Measurements from ENCODE around the gene LPP.

Gene LPP

GRCh38 chr3:188299068-188299467 lies 145.1 kb downstream of the LPP start:
- DNase-seq (ENCODE audit: low read depth) = peak; percentile 48

DNA sequence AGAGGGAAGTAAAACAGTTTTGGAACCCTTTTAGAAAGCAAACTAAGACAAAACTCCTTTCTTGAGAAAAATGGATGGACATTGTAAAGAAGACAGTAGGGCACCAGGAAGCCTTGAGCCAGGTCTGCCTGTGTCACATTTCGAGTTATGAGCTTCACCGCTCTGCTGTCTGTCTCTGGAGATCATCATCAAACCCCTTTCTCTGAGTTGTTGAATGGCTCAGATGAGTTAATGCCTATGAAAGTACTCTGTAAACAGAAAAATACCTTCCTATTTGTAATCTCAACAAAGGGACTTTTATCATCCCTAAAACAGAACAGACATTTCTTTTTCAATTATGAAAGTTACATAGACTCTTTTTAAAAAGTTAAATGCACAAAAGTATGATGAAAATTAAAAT lies 145.8 kb downstream of the LPP start:
- DNase-seq (ENCODE audit: low read depth) = peak; percentile 65

DNA sequence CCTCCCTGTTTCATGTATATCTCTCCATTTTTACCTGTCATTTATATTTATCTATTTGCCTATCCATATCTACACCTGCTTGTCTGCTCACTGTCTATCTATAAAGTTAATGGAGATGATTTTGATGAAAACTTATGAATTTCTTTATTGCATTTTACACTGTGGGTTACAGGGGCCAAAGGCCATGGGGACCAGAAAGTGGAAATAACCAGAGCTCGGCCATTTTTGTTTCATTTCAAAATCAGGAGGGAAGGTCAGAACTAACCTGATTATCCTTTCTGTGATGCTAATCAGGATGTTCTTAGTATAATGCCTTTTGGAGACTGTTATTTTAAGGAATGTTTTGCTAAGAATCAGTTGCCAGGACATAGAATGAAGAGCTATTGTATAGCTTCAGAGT lies 147.2 kb downstream of the LPP start:
- no peak for DNase-seq (ENCODE audit: low read depth)

GRCh38 chr3:188303286-188303799 lies 149.4 kb downstream of the LPP start:
- DNase-seq (ENCODE audit: low read depth) = no peak

- no peak for DNase-seq (ENCODE audit: low read depth)
Observed at GRCh38 chr3:188303823-188304222, 149.9 kb downstream of the LPP start.

DNA sequence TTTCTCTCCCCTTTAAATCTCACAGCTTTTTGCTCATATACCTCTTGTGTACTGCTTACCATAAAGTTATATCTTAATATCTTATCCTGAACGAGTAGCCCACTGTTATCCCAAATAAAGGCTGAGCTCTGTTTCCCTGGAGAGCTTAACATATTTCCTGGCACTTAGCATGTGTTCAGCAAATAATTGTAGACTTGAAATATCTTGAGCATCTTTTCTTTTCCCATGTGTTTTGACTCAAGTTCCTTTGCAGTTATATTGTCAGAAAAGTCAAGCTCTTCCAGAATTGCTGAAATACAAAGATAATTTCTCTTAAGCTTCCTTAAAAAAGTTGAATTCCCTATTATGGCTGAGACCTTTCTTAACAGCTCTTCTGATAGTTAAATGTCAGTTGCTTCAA lies 150.5 kb downstream of the LPP start:
- no peak for DNase-seq (ENCODE audit: low read depth)

DNA sequence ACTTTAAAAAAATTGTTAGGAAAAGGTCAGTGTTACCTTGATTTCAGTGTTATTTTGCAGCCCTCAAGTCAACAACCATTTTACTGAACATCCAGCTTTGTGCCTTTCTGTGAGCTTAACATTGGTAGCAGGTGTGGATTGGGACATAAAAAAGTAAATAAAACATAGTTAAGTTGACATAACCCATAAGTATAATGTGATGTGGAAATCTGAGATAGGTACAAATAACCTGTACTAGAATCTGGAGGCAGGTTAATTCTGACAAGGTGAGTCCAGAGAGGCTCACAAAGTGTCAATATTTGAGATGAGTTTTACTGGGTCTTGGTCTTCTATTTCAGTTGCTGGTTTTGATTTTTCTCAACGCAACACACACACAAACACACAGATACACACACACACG lies 151.3 kb downstream of the LPP start:
- no peak for DNase-seq (ENCODE audit: low read depth)

GRCh38 chr3:188306435-188307005 lies 152.6 kb downstream of the LPP start:
- DNase-seq (ENCODE audit: low read depth) = no peak

GRCh38 chr3:188309437-188310269 lies 155.7 kb downstream of the LPP start:
- DNase-seq (ENCODE audit: low read depth) = no peak

- DNase-seq (ENCODE audit: low read depth) = no peak
Observed at GRCh38 chr3:188310270-188310710, 156.3 kb downstream of the LPP start.

DNA sequence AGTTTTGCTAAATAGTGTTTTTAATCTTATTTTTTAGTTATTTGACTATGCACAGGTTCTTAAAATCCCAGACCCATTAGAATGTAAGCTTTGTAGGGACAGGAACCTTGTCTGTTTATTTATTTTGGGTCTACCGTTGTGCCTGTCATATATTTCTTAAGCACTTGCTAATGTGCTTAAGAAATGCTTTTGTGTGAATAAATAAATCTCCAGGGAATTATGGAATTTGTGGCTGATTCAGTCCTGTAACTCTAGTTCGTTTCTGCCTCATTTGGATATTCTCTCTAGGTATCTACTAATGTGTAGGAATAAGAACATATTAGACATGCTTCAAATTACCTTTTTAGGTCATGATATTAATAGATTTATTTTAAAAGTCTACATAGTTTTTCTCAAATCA lies 161.6 kb downstream of the LPP start:
- no peak for DNase-seq (ENCODE audit: low read depth)

DNA sequence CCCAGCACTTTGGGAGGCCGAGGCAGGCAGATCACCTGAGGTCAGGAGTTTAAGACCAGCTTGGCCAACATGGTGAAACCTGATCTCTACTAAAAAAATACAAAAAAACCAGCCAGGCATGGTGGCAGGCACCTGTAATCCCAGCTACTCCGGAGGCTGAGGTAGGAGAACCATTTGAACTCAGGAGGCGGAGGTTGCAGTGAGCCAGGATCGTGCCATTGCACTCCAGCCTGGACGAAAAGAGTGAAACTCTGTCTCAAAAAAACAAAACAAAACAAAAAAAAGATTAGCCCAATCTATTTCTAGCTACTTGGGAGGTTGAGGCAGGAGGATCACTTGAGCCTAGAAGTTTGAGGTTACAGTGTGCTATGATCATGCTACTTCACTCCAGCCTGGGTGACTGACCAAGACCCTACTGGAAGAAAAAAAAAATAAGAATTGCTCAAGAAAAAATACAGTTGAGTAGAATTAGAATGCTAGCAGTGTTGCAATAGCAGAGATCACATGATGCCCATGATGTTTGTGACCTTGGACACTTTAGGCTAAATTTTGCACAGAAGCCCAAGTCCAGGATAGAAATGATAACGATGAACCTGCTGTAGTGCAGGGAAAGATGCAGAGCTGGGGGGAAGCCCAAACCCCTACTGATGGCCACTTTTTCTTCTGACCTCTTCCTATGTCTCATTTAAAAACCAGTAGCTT lies 162.2 kb downstream of the LPP start:
- peak; percentile 74 for DNase-seq (ENCODE audit: low read depth)

- DNase-seq (ENCODE audit: low read depth) = no peak
Observed at GRCh38 chr3:188316723-188317070, 162.7 kb downstream of the LPP start.

DNA sequence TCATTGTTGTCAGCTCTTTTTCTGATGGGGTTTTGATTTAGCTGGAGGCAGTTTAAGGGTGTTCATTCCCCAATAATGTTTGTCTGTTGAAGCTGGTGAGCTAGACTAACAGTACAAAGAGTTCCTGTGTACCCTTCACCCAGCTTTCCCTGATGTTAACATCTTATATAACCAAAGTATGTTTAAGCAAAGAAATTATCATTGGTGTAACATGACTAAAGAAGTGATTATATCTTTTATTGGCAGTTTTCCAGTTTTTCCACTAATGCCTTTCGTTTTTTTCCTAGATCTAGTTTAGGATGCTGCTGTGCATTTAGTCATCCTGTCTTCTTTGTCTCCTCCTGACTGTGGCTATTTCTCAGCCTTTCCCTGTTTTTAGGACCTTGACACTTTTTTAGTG lies 165.6 kb downstream of the LPP start:
- peak; percentile 34 for DNase-seq (ENCODE audit: low read depth)

DNA sequence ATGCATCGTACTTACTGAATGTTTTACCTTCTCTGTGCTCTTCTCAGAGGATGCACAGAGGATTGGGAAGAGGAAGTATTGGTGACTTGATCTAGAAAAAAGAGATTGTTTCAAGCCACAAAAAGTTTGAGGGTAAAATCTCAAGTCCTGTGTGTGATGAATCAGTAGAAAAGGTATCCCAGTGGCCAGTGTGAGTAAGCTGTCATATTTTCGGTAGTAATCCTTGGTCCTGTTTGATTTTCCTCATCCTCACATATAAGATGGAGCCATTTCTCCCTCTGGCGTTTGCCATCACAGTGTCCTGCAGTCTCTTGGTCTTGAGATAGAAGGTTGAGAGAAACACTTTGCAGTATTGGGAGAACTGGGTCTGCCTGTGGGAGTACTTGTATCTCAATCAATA lies 166.8 kb downstream of the LPP start:
- DNase-seq (ENCODE audit: low read depth) = peak; percentile 63

- no peak for DNase-seq (ENCODE audit: low read depth)
Observed at GRCh38 chr3:188321258-188321657, 167.3 kb downstream of the LPP start.

DNA sequence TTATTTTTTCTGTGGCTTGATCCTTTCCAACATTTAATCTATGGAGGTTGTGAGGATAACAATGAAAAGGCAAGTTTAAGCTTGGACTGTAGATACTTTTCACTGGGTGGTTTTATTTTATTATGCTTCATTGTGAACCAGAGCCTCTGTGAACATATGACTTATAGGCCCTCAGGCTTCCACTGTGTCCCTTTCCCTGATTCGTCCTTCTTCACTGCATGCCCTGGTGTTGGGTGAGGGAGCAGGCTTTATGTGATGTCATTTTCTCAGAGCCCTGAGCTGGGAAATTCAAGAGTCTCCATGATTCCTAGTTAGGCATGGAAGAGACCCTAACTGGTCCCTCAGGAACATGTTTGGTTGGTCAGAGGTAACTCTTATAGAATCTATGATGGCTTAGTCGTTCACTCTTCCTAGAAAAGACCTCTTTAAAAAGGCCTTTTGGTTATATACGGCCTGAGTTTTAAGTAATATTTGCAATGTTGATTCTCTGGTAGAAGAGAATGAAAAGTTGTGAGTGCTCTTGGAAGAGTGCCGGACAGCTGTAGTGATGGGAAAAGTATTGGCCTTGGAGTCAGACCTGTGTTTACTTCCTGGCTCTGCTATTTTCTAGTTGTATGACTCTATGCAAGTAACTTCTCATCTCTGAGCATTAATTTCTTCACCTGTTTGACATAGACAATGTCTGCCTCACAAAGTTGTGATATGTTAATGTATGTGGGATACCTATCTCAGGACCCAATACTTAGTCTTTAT lies 168.4 kb downstream of the LPP start:
- DNase-seq (ENCODE audit: low read depth) = no peak

GRCh38 chr3:188323067-188323842 lies 169.3 kb downstream of the LPP start:
- peak; percentile 39 for DNase-seq (ENCODE audit: low read depth)

GRCh38 chr3:188326111-188326510 lies 172.2 kb downstream of the LPP start:
- DNase-seq (ENCODE audit: low read depth) = no peak

GRCh38 chr3:188326968-188327367 lies 173.0 kb downstream of the LPP start:
- DNase-seq (ENCODE audit: low read depth) = peak; percentile 97

DNA sequence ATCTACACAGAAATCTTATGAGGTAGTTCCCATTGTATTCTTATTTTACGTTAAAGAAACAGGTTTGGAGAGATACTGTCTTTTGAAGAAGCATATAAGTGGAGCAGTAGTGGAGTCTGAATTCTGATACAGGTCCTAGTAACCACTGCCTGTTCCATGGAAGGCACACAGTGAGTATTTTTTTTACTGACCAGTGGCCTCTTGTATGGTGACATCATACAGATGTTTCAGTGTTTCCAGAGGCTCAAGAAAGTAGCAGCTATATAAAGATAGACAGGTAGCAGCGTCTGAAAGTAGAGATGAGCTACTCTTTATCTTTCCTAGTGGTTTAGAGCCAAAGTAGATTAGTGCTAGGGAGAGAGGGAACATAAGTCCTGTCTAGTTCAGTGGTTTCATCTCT lies 173.5 kb downstream of the LPP start:
- DNase-seq (ENCODE audit: low read depth) = no peak

DNA sequence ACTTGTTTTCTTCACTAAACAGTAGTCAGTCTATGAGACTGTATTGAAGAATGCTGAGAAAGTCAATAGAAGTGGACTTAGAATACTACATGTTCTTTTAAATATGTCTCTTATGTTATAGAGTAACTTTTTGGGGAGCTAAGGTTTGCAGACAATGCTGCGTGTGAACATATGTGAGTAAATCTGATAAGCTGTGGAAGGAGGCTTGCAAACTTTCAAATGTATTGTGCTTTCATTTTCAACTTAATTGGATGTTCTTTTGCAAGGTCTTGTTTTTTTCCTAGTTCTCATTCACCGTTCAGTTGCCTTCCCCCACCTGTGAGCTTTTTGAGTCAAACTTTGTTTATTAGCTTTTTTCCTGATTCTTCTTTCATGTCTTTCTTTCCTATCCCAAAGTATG lies 176.2 kb downstream of the LPP start:
- no peak for DNase-seq (ENCODE audit: low read depth)

All from amniotic epithelial cell (primary cell).